ENCODE measurements around the gene RNF150. TPM values are rescaled to one million over a fixed set of nuclear protein-coding genes. Genes with fewer than 3 reads are reported as not detected.

Gene RNF150
- total RNA-seq, 4 donors from 2014 or later = 9.7 to 58.2 (median 36.6) TPM

DNA sequence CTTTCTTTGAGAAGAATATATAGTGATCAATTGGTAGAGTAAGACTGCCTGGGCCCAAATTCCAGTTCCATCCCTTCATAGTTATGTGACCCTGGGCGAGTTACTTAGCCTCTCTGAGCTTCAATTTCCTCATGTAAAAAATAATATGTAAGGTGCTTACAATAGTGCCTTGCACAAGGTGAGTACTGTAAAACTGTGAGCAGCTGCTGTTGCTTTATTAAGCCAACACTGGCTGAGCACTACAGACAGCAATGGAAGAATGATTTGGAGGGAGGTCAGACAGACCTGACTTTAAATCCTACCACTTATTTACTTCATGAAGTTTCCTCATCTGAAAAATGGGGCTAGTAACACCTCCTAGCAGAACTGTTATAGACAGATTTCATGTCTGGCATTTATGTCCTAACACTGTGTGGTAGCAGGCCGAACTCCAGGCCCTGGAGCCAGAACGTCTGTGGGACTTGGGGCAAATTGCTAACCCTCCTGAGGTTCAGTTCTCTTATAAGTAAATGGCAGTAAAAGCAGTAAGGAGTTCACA, 53.8 kb downstream of the RNF150 start:
- Histone ChIP-seq H3K4me3 (no peak overlapping the region), H3K27me3 (no peaks in the 10 kb centered on the region), H3K9me3 (no peaks in the 10 kb centered on the region), H3K36me3 (no peaks in the 10 kb centered on the region), H3K27ac (no peak overlapping the region), H3K4me1 (peaks cover 0 to 9% of the 10 kb centered on the region in 2 donors)
- intact Hi-C loops (cut with DNase I; ENCODE audit: low total_unique reads) = no loop called here
- no peak for DNase-seq
- TF ChIP-seq POLR2A (IDR thresholded peaks at IDR 0.05) = no peak
- TF ChIP-seq, protein P1, sequence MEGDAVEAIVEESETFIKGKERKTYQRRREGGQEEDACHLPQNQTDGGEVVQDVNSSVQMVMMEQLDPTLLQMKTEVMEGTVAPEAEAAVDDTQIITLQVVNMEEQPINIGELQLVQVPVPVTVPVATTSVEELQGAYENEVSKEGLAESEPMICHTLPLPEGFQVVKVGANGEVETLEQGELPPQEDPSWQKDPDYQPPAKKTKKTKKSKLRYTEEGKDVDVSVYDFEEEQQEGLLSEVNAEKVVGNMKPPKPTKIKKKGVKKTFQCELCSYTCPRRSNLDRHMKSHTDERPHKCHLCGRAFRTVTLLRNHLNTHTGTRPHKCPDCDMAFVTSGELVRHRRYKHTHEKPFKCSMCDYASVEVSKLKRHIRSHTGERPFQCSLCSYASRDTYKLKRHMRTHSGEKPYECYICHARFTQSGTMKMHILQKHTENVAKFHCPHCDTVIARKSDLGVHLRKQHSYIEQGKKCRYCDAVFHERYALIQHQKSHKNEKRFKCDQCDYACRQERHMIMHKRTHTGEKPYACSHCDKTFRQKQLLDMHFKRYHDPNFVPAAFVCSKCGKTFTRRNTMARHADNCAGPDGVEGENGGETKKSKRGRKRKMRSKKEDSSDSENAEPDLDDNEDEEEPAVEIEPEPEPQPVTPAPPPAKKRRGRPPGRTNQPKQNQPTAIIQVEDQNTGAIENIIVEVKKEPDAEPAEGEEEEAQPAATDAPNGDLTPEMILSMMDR (IDR thresholded peaks at IDR 0.05) = no peak

DNA sequence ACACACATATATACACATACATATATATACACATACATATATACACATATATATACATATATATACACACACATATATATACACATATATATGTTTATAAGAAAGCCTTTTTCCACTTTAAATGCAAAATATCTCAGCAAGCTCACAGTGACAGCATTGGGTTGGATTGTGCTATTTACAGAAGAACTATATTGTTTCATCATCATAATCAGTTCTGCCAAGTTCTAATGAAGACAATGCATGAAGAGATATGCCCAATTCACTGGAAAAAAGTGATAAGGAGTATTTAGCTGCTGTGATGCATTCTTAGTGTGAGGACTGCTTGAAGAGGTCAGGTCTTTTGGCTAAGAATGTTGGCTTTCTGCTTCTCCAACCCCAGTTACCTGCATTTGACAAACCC, 54.4 kb downstream of the RNF150 start:
- TF ChIP-seq, protein P1 (IDR thresholded peaks at IDR 0.05) = no peak
- no peak for TF ChIP-seq POLR2A (IDR thresholded peaks at IDR 0.05)
- H3K4me1 ChIP-seq = peaks cover 0 to 9% of the 10 kb centered on the region in 2 donors
- H3K27me3 ChIP-seq = no peaks in the 10 kb centered on the region
- H3K9me3 ChIP-seq = no peaks in the 10 kb centered on the region
- intact Hi-C loops (cut with DNase I; ENCODE audit: low total_unique reads) = no loop called here
- no peaks in the 10 kb centered on the region for H3K36me3 ChIP-seq
- DNase-seq = no peak
- H3K27ac ChIP-seq = no peak overlapping the region
- no peak overlapping the region for H3K4me3 ChIP-seq

DNA sequence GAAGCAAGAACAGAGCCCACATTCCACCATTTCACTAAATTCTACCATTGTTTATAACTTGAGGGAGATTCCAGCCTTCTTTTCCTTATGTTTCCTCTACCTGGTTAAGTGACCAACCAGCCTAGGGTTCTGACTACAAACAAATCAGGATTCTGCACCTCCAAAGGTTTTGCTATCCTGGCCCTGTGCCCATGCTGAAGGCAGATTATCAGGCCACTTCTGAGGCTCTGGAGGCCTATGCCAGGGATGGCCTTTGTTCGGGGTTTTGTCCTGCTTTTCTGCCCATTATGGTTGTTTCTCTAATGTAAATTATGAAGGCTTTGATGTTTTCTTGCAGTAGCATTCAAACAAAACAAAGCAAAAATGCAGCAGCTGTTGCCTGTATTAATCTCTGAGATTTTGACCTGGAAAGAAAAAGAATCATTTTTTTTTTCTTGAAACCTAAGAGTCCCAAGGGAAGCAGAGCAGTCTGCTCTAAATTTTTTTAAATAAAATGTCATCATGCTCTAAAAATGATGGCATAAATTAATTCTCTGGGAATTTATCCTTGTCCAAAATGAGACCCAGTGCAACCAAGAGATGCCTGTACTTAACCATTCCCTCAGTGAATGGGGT, 55.6 kb downstream of the RNF150 start:
- intact Hi-C loops (cut with DNase I; ENCODE audit: low total_unique reads) = no loop called here
- no peak for TF ChIP-seq POLR2A (IDR thresholded peaks at IDR 0.05)
- TF ChIP-seq, protein P1 (IDR thresholded peaks at IDR 0.05) = no peak
- H3K27me3 ChIP-seq = no peaks in the 10 kb centered on the region
- no peaks in the 10 kb centered on the region for H3K9me3 ChIP-seq
- no peak for DNase-seq
- H3K4me1 ChIP-seq = peaks cover 0 to 9% of the 10 kb centered on the region in 2 donors
- H3K4me3 ChIP-seq = no peak overlapping the region
- no peaks in the 10 kb centered on the region for H3K36me3 ChIP-seq
- no peak overlapping the region for H3K27ac ChIP-seq

DNA sequence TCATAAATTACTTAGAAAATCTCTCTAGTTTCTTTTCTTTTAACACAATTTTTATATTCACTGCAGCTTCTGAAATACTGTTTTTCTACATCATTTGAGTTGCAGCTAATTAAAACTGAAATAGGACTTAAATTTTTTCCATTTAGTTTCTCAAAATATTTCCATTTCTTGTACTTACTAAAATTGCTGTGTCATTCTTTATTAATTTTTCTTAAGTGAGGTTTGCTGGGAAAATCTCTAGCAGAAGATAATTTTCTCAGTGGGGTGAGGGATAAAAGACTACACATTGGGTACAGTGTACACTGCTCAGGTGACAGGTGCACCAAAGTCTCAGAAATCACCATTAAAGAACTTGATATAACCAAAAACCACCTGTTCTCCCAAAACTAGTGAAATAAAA, 57.7 kb downstream of the RNF150 start:
- H3K36me3 ChIP-seq = no peaks in the 10 kb centered on the region
- no peak for DNase-seq
- TF ChIP-seq POLR2A (IDR thresholded peaks at IDR 0.05) = no peak
- TF ChIP-seq, protein P1 (IDR thresholded peaks at IDR 0.05) = no peak
- H3K9me3 ChIP-seq = no peaks in the 10 kb centered on the region
- no peaks in the 10 kb centered on the region for H3K27me3 ChIP-seq
- H3K27ac ChIP-seq = no peak overlapping the region
- no peak overlapping the region for H3K4me3 ChIP-seq
- peaks cover 0 to 3% of the 10 kb centered on the region in 2 donors for H3K4me1 ChIP-seq
- intact Hi-C loops (cut with DNase I; ENCODE audit: low total_unique reads) = no loop called here

DNA sequence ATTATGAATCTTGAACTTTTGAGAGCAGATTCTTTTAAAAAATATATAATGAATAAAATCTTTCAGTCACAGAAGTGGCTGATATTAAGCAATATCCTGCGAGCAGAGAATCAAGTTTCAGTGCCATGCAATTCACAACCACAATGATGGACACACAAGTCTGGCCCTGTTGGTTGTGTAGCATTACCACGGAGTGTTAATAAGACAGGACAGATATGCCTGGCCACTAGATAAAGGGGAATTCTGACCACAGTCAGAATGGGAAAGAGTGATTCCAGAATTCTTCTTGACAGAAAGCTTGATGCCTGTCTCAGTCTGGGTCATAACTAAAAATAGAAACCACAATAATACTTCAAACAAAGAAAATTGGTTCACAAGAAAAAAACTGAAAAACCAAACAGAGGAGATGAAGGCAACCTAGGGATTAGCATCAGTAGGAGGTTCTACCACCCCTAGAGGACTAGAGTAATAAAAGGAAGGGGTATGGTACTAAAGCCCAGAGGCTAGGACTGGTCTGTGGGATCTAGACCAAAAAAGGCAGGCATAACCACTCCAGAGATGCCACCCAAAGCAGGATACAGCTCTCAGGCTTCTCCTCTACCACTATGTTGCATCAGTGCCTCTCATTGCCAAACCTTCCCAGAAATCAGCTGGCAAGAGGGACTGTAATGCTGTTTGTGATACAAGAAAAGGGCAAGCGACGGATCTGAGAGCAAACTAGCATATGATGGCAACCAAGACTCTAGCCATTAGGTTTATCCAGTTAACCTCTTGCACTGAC, 59.0 kb downstream of the RNF150 start:
- no peak overlapping the region for H3K27ac ChIP-seq
- no peak for TF ChIP-seq POLR2A (IDR thresholded peaks at IDR 0.05)
- TF ChIP-seq, protein P1 (IDR thresholded peaks at IDR 0.05) = no peak
- peaks cover 0 to 3% of the 10 kb centered on the region in 2 donors for H3K4me1 ChIP-seq
- H3K36me3 ChIP-seq = no peaks in the 10 kb centered on the region
- H3K9me3 ChIP-seq = no peaks in the 10 kb centered on the region
- no peak for DNase-seq
- H3K4me3 ChIP-seq = no peak overlapping the region
- H3K27me3 ChIP-seq = no peaks in the 10 kb centered on the region
- intact Hi-C loops (cut with DNase I; ENCODE audit: low total_unique reads) = no loop called here

All from uterus (tissue), 4 donors.